HepG2 (cell line): ENCODE results near the gene GALNT17. TPM values are rescaled to one million over a fixed set of nuclear protein-coding genes. Genes with fewer than 3 reads are reported as not detected.

Source experiments
- ATAC-seq: fragments of 200-7000 bp; cut with Tn5 transposase; 3 replicates; pipeline ENCODE4 v1.9.1; 2020; ENCODE audit warnings: mild to moderate bottlenecking, moderate library complexity
- BruUV-seq: library from RNA; stranded (reverse); fragments of 400-500 nt; replicated peaks from 2 replicates; lab custom pipeline; 2021; lab: Mats Ljungman, UMichigan
- CTCF ChIA-PET: fragments of 300-600 bp; formaldehyde crosslinking; extraction: SDS; loops from one replicate; lab custom pipeline; 2021; ENCODE audit warnings: low total read pairs, inconsistent platforms, low intra/inter-chr PET ratio; lab: Yijun Ruan, JAX
- POLR2A ChIA-PET: fragments of 350-600 bp; sonication (Branson Sonifier 250); formaldehyde crosslinking; loops from one replicate; lab custom pipeline; 2020; ENCODE audit warnings: antibody characterized with exemption, inconsistent platforms; lab: Yijun Ruan, JAX
- DNase-seq: peaks from one replicate; pipeline ENCODE4 v3.0.0-alpha.2; 2015; ENCODE audit warnings: low spot score
- FAIRE-seq: peaks from 3 replicates; lab custom pipeline; 2011; peaks lifted over from hg19 to GRCh38; lab: Jason Lieb, UNC
- H2AFZ ChIP-seq: one replicate; pipeline ENCODE4 v1.6.1; 2011; ENCODE audit warnings: low read length, inconsistent platforms
- H3K27ac ChIP-seq: fragments of 300-600 bp; 3 replicates; pipeline ENCODE4 v1.8.0; 2011; ENCODE audit warnings: mixed run types, mild to moderate bottlenecking, mixed read lengths, low read length, inconsistent platforms; ENCODE audit not compliant: insufficient read depth; ENCODE audit errors: extremely low read length
- H3K27me3 ChIP-seq, 2 experiments: fragments of 200-600 bp in 1 of 2; 2 replicates in 1 of 2; 3 replicates in 1 of 2; pipeline versions ENCODE4 v1.6.0 to v1.8.0; 2011; ENCODE audit warnings: low read length in 2 of 2, mild to moderate bottlenecking in 2 of 2, moderate library complexity in 2 of 2, inconsistent platforms in 1 of 2; ENCODE audit not compliant: insufficient read depth in 2 of 2, control insufficient read depth in 1 of 2
- H3K36me3 ChIP-seq, 2 experiments: fragments of 200-600 bp in 1 of 2; replicated peaks in 1 of 2; 2 replicates in 1 of 2; 3 replicates in 1 of 2; pipeline versions ENCODE4 v1.5.1 to v1.8.0; 2011; ENCODE audit warnings: low read length in 2 of 2, inconsistent platforms in 1 of 2; ENCODE audit not compliant: insufficient read depth in 2 of 2, control insufficient read depth in 1 of 2
- H3K4me1 ChIP-seq: 2 replicates; pipeline ENCODE4 v1.5.1; 2012; ENCODE audit warnings: low read length, inconsistent platforms; ENCODE audit not compliant: insufficient read depth
- H3K4me2 ChIP-seq: 2 replicates; pipeline ENCODE4 v1.6.0; 2011; ENCODE audit warnings: low read depth, low read length, inconsistent platforms
- H3K4me3 ChIP-seq, 3 experiments: fragments of 200-600 bp in 1 of 3; sonication (generic), shearing (Covaris generic) in 1 of 3; replicated peaks in 1 of 3; 2 replicates each; pipeline ENCODE4 v1.5.1; 2011 to 2016; ENCODE audit warnings: low read length in 3 of 3, inconsistent platforms in 2 of 3, low read depth in 2 of 3, mild to moderate bottlenecking in 2 of 3, control low read depth in 1 of 3, mixed read lengths in 1 of 3; ENCODE audit not compliant: insufficient read depth in 1 of 3
- H3K79me2 ChIP-seq: one replicate; pipeline ENCODE4 v1.6.1; 2011; ENCODE audit warnings: low read length, inconsistent platforms; ENCODE audit not compliant: insufficient read depth
- H3K9ac ChIP-seq: 2 replicates; pipeline ENCODE4 v1.6.0; 2011; ENCODE audit warnings: mild to moderate bottlenecking, low read depth, low read length, inconsistent platforms; ENCODE audit not compliant: insufficient read depth
- H3K9me3 ChIP-seq: 2 replicates; pipeline ENCODE4 v1.5.1; 2012; ENCODE audit warnings: mild to moderate bottlenecking, low read length
- H4K20me1 ChIP-seq: 2 replicates; pipeline ENCODE4 v1.6.0; 2011; ENCODE audit warnings: inconsistent platforms, mild to moderate bottlenecking, low read length, moderate library complexity; ENCODE audit not compliant: insufficient read depth
- ARID4A ChIP-seq: sonication (generic); formaldehyde crosslinking; IDR thresholded peaks from 2 replicates; pipeline ENCODE4 v1.5.0; 2020; ENCODE audit warnings: mild to moderate bottlenecking, missing genetic modification reagents, borderline replicate concordance
- CHD2 ChIP-seq: IDR thresholded peaks from 2 replicates; pipeline ENCODE4 v1.6.1; 2011; ENCODE audit warnings: low read depth, low read length, improper control_type of control experiment
- E2F2 ChIP-seq: sonication (generic); formaldehyde crosslinking; IDR thresholded peaks from 2 replicates; pipeline ENCODE4 v1.4.0; 2020; ENCODE audit warnings: missing genetic modification reagents, borderline replicate concordance
- HNRNPL ChIP-seq: fragments of 200-400 bp; formaldehyde crosslinking; IDR thresholded peaks from 2 replicates; pipeline ENCODE4 v1.6.1; 2017; ENCODE audit warnings: mild to moderate bottlenecking, low read depth, low read length
- PCBP2 ChIP-seq: fragments of 200-400 bp; formaldehyde crosslinking; optimal IDR thresholded peaks from 2 replicates; pipeline ENCODE3; 2018; ENCODE audit warnings: low read length, low read depth; ENCODE audit not compliant: poor library complexity, severe bottlenecking
- SMC3 ChIP-seq: IDR thresholded peaks from 2 replicates; pipeline ENCODE4 v1.6.1; 2011; ENCODE audit warnings: low read length, improper control_type of control experiment
- SRSF9 ChIP-seq: fragments of 200-400 bp; formaldehyde crosslinking; IDR thresholded peaks from 2 replicates; pipeline ENCODE4 v1.6.1; 2018; ENCODE audit warnings: borderline replicate concordance, mild to moderate bottlenecking, low read depth, low read length; ENCODE audit not compliant: insufficient read depth, poor library complexity, severe bottlenecking
- ZNF143 ChIP-seq: sonication (generic); formaldehyde crosslinking; IDR thresholded peaks from 2 replicates; pipeline ENCODE4 v1.4.0; 2020; ENCODE audit warnings: missing genetic modification reagents
- ZNF432 ChIP-seq: sonication (generic); formaldehyde crosslinking; IDR thresholded peaks from 2 replicates; pipeline ENCODE4 v1.5.0; 2020; ENCODE audit warnings: missing genetic modification reagents, mild to moderate bottlenecking, borderline replicate concordance
- ZNF83 ChIP-seq: sonication (generic); formaldehyde crosslinking; IDR thresholded peaks from 2 replicates; pipeline ENCODE4 v1.4.0; 2020; ENCODE audit warnings: missing genetic modification reagents, mild to moderate bottlenecking, borderline replicate concordance
- WGBS: methylation state at CpG from one replicate; pipeline ENCODE4 v1.1.6; 2017; ENCODE audit warnings: low lambda C conversion rate; 5-methylcytosine and 5-hydroxymethylcytosine counted together
- in situ Hi-C: cut with HindIII; loops from 2 replicates; pipeline ENCODE4 v1.10.0; 2017; ENCODE audit warnings: low pct_unique_long_range_greater_than_20kb; ENCODE audit not compliant: extremely low pct_ligation_motif_present
- intact Hi-C: fragments of 100-400 bp; cut with micrococcal nuclease; formaldehyde crosslinking; loops from one replicate; pipeline ENCODE4 v1.10.0; 2022; ENCODE audit not compliant: unreplicated experiment
- polyA plus RNA-seq, 8 experiments: library from polyadenylated mRNA; depleted of rRNA in 3 of 8; stranded (reverse) in 7 of 8; unstranded in 1 of 8; fragments of >200 nt; fragmentation: Illumina TruSeq in 4 of 8; extraction: Trizol in 4 of 8; gene quantifications; 2 replicates each; pipeline versions ENCODE4 v1.2.1 to v1.2.3, GENCODE V29; 2011 to 2016; ENCODE audit warnings: low read depth in 4 of 8, missing spikeins in 1 of 8, mixed read lengths in 1 of 8; ENCODE audit not compliant: insufficient read depth in 1 of 8
- total RNA-seq, 5 experiments: library from RNA; depleted of rRNA; stranded (reverse); fragments of >200 nt; fragmentation: Illumina TruSeq; extraction: Trizol; gene quantifications; 2 replicates each; pipeline ENCODE4 v1.2.3, GENCODE V29; 2016; ENCODE audit warnings: low read depth in 1 of 5
- TF ChIP-seq, protein P1 (sequence below): IDR thresholded peaks from 2 replicates; pipeline ENCODE4 v1.6.1; 2016; ENCODE audit warnings: mild to moderate bottlenecking
- TF ChIP-seq, protein P2 (sequence below): sonication (generic); formaldehyde crosslinking; IDR thresholded peaks from 2 replicates; pipeline ENCODE4 v1.5.0; 2020; ENCODE audit warnings: mild to moderate bottlenecking, missing genetic modification reagents
- TF ChIP-seq, protein P3 (sequence below): sonication (generic); formaldehyde crosslinking; IDR thresholded peaks from 2 replicates; pipeline ENCODE4 v1.8.1; 2023; ENCODE audit warnings: mild to moderate bottlenecking, missing genetic modification reagents

The GALNT17 gene
- total and polyA plus RNA-seq, 2 of the 13 experiments (the other 11 are each of a cell fraction or from before 2014, with no cell fraction given), result not detected

DNA sequence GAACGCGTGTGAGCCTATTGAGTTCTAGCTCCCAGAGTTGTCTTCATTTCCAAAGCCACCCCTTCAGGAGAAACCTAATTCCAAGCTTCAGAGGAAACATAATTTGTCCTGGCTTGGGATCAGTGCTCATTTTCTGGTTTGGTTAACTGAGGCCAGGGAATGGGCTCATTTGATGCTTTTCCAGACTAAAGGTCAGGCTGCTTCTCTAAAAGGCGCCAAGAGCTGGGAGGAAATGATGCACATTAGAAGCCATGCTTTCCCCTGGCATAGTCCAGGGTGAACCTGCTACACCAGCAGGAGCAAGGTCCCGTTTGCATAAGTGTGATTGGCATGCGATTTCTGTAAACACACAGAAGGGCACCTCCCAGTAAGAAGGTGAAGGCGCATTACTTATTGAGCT, 435.0 kb downstream of the GALNT17 start:
- intact Hi-C loops, result no loop called here
- no peak for FAIRE-seq
- DNase-seq, result no peak
- TF ChIP-seq, protein P1, sequence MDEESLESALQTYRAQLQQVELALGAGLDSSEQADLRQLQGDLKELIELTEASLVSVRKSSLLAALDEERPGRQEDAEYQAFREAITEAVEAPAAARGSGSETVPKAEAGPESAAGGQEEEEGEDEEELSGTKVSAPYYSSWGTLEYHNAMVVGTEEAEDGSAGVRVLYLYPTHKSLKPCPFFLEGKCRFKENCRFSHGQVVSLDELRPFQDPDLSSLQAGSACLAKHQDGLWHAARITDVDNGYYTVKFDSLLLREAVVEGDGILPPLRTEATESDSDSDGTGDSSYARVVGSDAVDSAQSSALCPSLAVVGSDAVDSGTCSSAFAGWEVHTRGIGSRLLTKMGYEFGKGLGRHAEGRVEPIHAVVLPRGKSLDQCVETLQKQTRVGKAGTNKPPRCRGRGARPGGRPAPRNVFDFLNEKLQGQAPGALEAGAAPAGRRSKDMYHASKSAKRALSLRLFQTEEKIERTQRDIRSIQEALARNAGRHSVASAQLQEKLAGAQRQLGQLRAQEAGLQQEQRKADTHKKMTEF (CRISPR knock-in tag), result no peak
- TF ChIP-seq ZNF83 (CRISPR knock-in tag) (no peak), ZNF432 (CRISPR knock-in tag) (no peak), SRSF9 (no peak), ZNF143 (no peak), CHD2 (no peak), PCBP2 (no peak), SMC3 (no peak), HNRNPL (no peak), E2F2 (CRISPR knock-in tag) (no peak), ARID4A (CRISPR knock-in tag) (no peak)
- TF ChIP-seq, protein P2, sequence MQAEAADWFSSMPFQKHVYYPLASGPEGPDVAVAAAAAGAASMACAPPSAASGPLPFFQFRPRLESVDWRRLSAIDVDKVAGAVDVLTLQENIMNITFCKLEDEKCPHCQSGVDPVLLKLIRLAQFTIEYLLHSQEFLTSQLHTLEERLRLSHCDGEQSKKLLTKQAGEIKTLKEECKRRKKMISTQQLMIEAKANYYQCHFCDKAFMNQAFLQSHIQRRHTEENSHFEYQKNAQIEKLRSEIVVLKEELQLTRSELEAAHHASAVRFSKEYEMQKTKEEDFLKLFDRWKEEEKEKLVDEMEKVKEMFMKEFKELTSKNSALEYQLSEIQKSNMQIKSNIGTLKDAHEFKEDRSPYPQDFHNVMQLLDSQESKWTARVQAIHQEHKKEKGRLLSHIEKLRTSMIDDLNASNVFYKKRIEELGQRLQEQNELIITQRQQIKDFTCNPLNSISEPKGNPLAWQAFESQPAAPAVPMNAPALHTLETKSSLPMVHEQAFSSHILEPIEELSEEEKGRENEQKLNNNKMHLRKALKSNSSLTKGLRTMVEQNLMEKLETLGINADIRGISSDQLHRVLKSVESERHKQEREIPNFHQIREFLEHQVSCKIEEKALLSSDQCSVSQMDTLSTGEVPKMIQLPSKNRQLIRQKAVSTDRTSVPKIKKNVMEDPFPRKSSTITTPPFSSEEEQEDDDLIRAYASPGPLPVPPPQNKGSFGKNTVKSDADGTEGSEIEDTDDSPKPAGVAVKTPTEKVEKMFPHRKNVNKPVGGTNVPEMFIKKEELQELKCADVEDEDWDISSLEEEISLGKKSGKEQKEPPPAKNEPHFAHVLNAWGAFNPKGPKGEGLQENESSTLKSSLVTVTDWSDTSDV (CRISPR knock-in tag), result no peak
- TF ChIP-seq, protein P3, sequence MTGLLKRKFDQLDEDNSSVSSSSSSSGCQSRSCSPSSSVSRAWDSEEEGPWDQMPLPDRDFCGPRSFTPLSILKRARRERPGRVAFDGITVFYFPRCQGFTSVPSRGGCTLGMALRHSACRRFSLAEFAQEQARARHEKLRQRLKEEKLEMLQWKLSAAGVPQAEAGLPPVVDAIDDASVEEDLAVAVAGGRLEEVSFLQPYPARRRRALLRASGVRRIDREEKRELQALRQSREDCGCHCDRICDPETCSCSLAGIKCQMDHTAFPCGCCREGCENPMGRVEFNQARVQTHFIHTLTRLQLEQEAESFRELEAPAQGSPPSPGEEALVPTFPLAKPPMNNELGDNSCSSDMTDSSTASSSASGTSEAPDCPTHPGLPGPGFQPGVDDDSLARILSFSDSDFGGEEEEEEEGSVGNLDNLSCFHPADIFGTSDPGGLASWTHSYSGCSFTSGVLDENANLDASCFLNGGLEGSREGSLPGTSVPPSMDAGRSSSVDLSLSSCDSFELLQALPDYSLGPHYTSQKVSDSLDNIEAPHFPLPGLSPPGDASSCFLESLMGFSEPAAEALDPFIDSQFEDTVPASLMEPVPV, result no peak

More for the DNA sequence above, 435.0 kb downstream of the GALNT17 start:
- no peaks in the 10 kb centered on the region for H3K4me1 ChIP-seq
- in situ Hi-C loops, result no loop called here
- POLR2A ChIA-PET, result no interaction called here
- no TSS peak for BruUV-seq
- H3K4me2 ChIP-seq, result no peak overlapping the region
- no peak overlapping the region for H2AFZ ChIP-seq
- no peak overlapping the region for H3K9ac ChIP-seq
- no peaks in the 10 kb centered on the region for H3K36me3 ChIP-seq
- peaks cover 0 to 3% of the 10 kb centered on the region in 2 experiments; a peak in 2 of 5 replicates for H3K27me3 ChIP-seq
- no peaks in the 10 kb centered on the region for H3K9me3 ChIP-seq
- WGBS, result 36% methylated on average over 5 of the region's 6 CpGs
- CTCF ChIA-PET, result no interaction called here
- no peak for ATAC-seq
- H4K20me1 ChIP-seq, result no peaks in the 10 kb centered on the region
- no peaks in the 10 kb centered on the region for H3K79me2 ChIP-seq
- H3K4me3 ChIP-seq, result no peak overlapping the region
- no peak overlapping the region for H3K27ac ChIP-seq
